ENCODE results near the gene BRAT1. TPM values are rescaled to one million over a fixed set of nuclear protein-coding genes. Genes with fewer than 3 reads are reported as not detected.
"Not testable (repeated sequence)": the region's sequence is repeated elsewhere in the genome, so short reads cannot be mapped to it uniquely, and the experiment has no call there.

BRAT1 gene
- total RNA-seq, 1 experiment from 2014 or later, result 41.5 TPM

DNA sequence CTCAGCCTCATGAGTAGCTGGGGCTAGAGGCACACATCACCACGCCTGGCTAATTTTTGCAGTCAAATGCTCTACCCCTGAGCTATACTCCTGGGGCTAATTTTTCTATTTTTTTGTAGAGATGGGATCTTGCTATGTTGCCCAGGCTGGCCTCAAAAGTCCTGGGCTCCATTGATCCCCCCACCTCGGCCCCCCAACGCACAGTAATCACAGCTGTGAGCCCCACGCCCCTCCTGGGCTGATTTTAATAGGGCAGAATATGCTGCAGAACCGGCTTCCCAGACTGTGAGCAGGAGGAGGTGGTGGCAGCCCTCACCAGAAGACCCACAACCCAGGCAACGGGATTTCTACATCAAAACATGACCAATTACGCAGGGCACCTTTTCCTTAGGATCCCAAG, 15.2 kb downstream of the BRAT1 start:
- Histone ChIP-seq H3K27ac (no peak overlapping the region), H3K4me1 (no peaks in the 10 kb centered on the region), H3K4me3 (no peak overlapping the region), H3K27me3 (no peaks in the 10 kb centered on the region), H3K36me3 (peaks cover 44% of the 10 kb centered on the region), H3K9me3 (replicated peaks) (no peaks in the 10 kb centered on the region)
- no peak for DNase-seq

DNA sequence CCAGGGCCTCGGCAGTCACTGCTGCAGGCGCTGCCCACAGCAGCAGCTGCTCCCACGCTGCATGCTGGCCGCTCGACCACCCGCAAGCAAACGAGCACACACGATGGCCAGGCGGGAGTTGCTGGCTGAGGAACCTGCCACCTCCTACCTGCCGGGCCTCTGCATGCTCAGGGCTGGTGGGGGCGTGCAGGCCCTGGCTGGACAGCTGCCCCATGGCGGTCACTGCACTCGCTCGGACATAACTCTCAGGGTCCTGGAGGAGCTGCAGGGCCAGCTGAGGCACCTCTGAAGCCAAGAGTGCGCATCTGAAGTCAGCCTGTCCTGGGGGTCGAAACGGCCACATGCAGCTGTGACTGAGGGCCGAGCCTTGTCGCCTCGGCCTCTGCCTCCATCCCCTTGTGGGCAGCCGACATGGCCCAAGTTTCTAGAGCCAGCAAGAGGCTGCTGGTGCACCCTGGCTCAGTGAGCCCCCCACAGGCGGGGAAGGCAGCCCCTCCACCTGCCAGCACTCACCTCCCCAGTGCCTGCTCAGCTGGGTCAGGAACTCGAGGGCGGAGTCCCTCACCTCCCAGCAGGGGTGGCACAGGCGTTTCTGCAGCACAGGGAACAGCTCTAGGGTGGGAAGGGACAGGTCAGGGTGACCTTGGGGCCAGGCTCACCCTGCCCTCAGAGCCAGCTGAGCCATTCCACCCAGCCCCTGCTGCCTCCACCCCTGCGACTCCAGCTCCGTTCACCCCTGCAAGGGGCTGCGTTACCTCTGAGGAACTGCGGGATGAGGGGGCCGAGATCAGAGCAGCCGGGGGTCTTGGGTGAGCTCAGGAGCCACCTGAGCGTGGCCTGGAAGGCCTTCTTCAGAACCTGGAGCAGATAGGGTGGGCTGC, 16.1 kb downstream of the BRAT1 start:
- DNase-seq, result no peak
- H3K36me3 ChIP-seq, result peaks cover 36% of the 10 kb centered on the region
- no peaks in the 10 kb centered on the region for H3K4me1 ChIP-seq
- no peak overlapping the region for H3K4me3 ChIP-seq
- no peak overlapping the region for H3K27ac ChIP-seq
- no peaks in the 10 kb centered on the region for H3K9me3 ChIP-seq (replicated peaks)
- H3K27me3 ChIP-seq, result no peaks in the 10 kb centered on the region

DNA sequence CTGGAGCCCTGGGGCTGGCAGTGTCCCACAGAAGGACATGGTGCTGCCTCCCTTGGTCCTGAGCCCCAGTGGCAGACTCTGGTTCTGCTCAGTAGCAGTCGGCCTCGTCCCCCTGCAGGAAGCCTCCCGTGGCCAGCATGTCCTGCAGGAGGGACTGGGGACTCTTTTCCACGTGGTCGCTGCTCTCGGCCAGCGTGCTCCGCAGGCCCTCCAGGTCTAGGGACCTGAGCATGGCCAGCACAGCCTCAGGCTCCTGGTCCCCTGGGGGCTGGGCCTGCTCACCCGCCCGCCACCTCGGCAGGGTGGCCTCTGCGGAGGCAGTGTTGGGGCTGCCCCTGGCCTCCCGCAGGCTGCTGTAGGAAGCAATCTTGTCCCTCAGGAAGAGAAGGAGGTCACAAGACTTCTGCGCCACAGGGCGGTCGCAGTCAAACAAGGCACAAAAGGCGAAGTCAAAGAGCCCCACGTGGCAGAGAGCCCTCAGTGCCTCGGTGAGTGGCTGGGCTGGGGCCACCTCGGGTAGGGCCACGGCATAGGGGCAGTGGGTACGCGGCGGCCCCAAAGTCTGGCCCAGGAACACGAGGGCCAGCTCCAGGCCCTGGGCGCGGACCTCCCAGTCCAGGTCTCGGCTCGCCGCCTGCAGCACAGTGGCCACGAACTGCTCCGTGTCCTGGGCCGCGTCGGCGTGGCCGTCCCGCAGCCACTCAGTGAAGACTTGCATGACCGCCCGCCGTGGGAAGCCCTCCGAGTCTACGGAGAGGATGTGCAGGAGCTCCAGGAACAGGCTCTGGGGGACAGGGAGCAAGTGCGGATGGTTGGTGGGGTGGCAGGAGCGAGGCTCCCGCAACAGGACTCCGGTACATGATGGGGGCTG, 17.1 kb downstream of the BRAT1 start:
- Histone ChIP-seq H3K9me3 (replicated peaks) (no peaks in the 10 kb centered on the region), H3K27me3 (no peaks in the 10 kb centered on the region), H3K27ac (no peak overlapping the region), H3K36me3 (peaks cover 29% of the 10 kb centered on the region), H3K4me3 (no peak overlapping the region), H3K4me1 (no peaks in the 10 kb centered on the region)
- DNase-seq, result peak; percentile 12 to 23

DNA sequence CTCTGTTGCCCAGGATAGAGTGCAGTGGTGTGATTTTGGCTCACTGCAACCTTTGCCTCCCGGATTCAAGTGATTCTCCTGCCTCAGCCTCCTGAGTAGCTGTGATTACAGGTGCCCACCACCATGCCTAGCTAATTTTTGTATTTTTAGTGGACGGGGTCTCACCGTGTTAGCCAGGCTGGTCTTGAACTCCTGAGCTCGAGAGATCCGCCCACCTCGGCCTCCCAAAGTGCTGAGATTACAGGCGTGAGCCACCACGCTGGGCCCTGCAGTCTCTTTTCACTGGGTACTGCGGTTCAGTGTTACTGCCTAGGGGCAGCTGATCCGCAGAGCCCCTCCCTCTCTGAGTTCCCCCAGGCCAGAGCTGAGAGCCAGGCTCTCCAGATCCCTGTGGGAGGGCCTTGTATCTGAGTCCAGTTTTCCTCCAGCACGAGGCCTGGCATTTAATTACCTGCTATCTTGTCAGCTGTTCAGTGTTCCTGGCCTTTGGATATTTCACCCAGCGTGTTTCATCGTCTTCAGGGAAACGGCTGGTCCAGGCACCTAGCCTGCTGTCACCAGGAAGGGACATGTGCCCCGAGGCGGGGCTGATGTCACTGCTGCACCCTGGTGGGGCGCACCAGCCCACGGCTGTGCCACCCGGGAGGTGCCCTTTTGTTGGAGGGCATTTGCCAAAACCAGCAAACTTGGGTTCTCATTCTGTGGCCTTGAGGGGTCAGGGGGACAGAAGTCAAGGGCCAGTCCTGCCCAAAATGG, 19.3 kb downstream of the BRAT1 start:
- not testable (repeated sequence) for H3K27ac ChIP-seq; H3K4me3 ChIP-seq; H3K9me3 ChIP-seq (replicated peaks); H3K4me1 ChIP-seq; H3K27me3 ChIP-seq
- DNase-seq, result peak in 1 of 2 experiments; percentile 11
- H3K36me3 ChIP-seq, result peaks cover 20% of the 10 kb centered on the region

DNA sequence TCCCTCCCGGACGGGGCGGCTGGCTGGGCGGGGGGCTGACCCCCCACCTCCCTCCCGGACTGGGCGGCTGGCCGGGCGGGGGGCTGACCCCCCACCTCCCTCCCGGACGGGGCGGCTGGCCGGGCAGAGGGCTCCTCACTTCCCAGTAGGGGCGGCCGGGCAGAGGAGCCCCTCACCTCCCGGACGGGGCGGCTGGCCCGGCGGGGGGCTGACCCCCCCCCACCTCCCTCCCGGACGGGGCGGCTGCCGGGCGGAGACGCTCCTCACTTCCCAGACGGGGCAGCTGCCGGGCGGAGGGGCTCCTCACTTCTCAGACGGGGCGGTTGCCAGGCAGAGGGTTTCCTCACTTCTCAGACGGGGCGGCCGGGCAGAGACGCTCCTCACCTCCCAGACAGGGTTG, 21.1 kb downstream of the BRAT1 start:
- not testable (repeated sequence) for H3K27ac ChIP-seq; H3K9me3 ChIP-seq (replicated peaks); H3K4me3 ChIP-seq; H3K27me3 ChIP-seq; DNase-seq
- Histone ChIP-seq H3K36me3 (peaks cover 16% of the 10 kb centered on the region), H3K4me1 (peaks cover 17% of the 10 kb centered on the region)

DNA sequence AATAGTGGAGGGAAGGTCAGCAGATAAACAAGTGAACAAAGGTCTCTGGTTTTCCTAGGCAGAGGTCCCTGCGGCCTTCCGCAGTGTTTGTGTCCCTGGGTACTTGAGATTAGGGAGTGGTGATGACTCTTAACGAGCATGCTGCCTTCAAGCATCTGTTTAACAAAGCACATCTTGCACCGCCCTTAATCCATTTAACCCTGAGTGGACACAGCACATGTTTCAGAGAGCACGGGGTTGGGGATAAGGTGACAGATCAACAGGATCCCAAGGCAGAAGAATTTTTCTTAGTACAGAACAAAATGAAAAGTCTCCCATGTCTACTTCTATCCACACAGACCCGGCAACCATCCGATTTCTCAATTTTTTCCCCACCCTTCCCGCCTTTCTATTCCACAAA, 21.8 kb downstream of the BRAT1 start:
- DNase-seq; H3K9me3 ChIP-seq (replicated peaks); H3K27ac ChIP-seq; H3K27me3 ChIP-seq; H3K4me3 ChIP-seq: not testable (repeated sequence)
- peaks cover 23% of the 10 kb centered on the region for H3K4me1 ChIP-seq
- peaks cover 13% of the 10 kb centered on the region; the same call in 1 of the 2 replicates for H3K36me3 ChIP-seq

DNA sequence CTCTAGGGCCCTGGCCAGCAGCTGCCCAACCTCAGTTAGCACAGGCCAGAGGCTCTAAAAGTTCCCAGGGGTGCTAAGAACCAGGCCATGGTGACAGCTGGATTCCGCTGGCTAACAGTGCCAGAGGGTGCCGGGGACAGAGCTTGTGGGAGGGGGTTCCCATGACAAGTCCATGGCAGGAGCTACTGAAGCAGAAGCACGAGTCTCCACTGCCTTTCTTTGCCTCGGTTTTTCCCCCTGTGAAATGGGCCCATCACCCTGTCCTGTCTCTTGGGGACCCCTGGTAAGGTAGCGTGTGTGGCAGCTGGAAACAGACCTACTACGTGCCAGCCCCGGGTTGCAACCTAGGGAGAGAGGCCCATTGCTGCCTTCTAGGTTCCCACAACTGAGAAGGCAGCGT, 22.5 kb downstream of the BRAT1 start:
- Histone ChIP-seq H3K4me1 (peaks cover 30% of the 10 kb centered on the region), H3K36me3 (peaks cover 13% of the 10 kb centered on the region; the same call in 1 of the 2 replicates)
- not testable (repeated sequence) for H3K4me3 ChIP-seq; H3K27ac ChIP-seq; H3K9me3 ChIP-seq (replicated peaks); H3K27me3 ChIP-seq
- peak; percentile 13 to 28 for DNase-seq

DNA sequence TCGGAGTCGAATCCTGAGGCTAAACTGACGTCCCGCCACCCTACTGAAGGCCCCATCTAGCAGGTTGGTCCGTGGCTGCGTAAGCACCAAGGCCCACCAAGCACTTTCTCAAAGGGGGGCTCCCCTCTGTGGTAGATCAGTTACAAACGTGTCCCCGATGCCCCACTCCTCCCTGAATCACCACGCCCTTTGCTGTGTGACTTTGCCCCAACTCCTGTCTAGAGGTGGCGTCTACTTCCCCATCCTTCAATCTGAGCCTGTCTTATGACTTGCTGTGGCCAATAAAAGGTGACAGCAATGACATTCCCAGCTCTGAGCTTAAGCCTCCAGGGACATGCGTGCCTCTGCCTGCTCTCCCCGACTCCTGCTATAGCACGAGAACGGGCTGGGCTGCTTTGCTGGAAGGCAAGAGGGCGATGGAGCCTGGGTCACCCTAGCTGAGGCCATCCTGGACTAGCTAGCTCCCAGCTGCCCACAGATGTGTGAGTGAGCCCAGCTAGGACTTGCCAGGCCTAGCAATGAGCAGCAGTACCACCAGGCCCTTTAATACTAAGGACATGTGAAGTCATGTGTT, 23.0 kb downstream of the BRAT1 start:
- not testable (repeated sequence) for H3K9me3 ChIP-seq (replicated peaks); H3K27ac ChIP-seq; DNase-seq; H3K36me3 ChIP-seq; H3K4me3 ChIP-seq; H3K27me3 ChIP-seq
- peaks cover 35% of the 10 kb centered on the region for H3K4me1 ChIP-seq

DNA sequence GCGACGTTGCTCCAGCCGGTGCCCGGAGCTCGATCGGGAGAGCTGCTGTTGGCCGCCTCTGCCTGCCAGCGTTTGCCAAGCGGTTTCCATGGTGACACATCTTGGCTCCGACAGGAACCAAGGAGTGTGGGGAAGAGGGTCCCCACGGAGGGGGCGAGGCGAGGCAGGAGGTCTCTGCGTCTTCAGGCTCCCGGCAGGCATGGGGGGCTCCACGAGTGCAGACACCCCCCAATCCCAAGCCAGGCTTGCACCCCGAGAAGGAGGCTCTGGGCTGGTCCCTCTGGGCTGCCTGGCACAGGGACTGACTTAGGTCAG, 23.6 kb downstream of the BRAT1 start:
- H3K36me3 ChIP-seq, result peaks cover 11% of the 10 kb centered on the region
- H3K27me3 ChIP-seq; H3K4me3 ChIP-seq; H3K27ac ChIP-seq; H3K9me3 ChIP-seq (replicated peaks); DNase-seq: not testable (repeated sequence)
- H3K4me1 ChIP-seq, result peaks cover 38% of the 10 kb centered on the region

DNA sequence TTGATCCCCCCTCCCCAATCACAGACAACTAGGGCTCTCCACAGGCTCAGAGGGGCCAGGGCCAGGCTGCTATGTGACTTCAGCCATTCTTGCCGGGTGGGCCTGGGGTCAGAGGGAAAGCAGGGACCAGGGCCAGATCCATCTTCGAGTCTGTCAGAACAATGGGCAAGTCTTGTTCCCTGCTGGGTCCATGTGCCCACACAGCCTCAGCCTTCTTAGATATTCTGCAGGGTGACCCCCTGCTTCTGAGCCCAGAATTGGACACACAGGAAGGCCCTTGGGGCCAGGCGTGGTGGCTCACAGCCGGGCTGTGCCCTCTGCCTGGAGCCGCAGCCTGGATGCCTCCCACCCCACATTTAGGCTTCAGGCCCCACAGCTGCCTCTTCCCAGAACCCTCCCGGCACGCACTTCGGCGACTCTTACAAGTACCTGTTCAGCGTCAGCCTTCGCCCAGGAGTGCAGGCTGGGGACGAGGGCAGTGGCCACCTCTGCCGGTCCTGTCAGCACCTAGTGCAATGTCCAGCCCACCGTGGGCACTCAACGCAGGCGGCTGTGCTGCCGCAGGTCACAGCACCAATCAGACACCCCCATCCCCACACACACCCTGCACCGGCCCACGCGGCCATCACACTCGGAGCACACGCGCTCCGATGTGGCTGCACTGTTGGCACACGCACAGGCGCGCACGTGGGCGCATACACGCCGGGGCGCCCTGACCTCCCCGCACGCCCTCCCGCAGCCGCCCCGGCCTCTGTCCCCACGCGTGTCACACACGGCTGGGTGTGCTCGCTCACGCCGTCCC, 24.1 kb downstream of the BRAT1 start:
- DNase-seq; H3K9me3 ChIP-seq (replicated peaks); H3K4me3 ChIP-seq; H3K27me3 ChIP-seq; H3K27ac ChIP-seq: not testable (repeated sequence)
- H3K4me1 ChIP-seq, result peaks cover 38% of the 10 kb centered on the region
- H3K36me3 ChIP-seq, result peaks cover 16% of the 10 kb centered on the region

DNA sequence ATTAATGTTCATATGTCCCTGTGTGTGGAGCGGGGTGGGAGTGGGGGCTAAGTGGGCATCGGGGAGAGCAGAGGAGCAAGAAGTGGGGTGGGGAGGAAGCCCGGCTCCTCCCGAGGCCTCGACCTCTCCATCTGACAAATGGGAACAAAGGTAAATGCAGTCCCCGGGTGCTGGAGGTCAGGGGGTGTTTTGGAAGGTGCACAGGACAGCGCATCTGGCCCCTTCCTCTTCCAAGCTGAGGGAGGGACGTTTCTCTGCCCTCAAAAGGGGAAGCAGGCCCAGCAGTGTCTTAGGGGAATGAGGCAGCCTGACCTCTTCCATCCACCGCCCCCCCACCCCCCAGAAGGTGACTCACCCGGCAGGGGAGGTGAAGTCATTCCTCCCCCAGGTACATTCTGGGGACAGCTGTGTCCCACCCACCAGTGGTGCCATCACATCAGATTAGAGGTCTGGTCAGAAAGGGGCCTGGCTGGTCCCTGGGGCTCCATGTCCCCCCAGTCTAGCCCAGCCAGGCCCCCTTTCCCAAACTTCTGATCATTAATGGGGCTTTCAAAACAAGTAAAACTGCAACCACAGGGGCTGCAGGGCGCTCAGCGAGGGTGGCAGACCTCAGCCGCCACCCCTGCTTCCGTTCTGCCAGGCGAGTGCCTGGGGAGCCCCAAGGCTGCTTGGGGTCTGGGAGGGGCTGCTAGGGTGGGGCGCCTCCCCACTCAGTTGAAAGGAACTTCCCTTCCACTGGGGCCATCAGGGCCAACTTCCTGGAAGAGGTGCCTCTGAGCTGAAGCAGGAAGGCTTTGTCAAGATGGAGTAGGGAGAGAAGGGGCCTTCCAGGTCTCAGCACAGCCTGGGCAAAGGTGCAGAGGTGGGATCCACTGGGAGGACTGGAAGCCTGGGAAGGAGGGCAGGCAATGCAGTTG, 25.0 kb downstream of the BRAT1 start:
- H3K36me3 ChIP-seq, result peaks cover 23% of the 10 kb centered on the region
- no peak overlapping the region for H3K4me3 ChIP-seq
- H3K9me3 ChIP-seq (replicated peaks), result no peaks in the 10 kb centered on the region
- no peaks in the 10 kb centered on the region for H3K27me3 ChIP-seq
- H3K4me1 ChIP-seq, result peaks cover 38% of the 10 kb centered on the region
- peak; percentile 22 to 31 for DNase-seq
- H3K27ac ChIP-seq, result peak overlapping the region; percentile 65

DNA sequence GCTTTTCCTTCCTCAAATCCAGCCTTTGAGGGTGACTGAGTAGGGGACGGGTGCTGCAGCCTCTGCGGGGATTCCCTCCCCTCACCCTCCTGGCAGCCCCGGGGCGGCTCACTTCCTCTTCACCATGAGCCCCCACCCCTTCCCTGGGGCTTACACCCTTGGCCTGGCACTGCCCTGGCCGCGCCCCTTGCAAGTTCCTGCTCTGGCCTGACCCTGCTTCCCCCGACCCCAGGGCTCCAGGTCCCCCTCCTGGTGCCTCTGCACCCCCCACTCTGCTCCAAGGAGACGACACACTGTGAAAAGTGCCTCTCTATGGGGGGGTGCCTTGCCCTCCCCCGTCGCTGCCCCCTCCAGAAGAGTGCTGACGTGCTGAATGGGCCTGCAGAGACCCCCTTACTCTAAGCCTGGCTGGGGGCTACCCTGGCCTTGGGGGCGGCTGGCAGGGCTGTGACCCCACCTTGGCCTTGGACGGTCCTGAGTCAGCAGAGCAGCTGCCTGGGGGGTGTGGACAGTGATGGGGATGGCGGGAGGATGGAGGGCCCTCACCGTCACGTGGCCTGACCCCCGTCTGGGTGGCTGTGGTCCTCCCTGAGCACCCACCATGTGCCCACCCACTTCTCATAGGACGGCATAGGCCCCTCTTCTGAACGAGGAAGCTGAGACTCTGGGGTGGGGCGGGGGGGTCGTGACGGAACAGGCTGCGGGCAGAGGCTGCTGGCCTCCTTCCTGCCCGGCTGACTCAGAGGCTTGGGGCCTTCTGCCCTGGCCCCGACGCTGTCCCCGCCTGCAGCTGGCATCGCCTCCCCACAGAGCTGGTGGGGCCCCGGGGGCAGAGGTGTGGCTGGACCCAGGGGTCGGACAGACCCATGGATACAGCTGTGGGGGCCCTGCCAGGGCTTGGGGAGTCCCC, 25.9 kb downstream of the BRAT1 start:
- DNase-seq, result peak; percentile 61 to 63
- H3K4me3 ChIP-seq, result no peak overlapping the region
- H3K27me3 ChIP-seq, result no peaks in the 10 kb centered on the region
- H3K27ac ChIP-seq, result peak overlapping the region; percentile 65
- peaks cover 41% of the 10 kb centered on the region for H3K4me1 ChIP-seq
- peaks cover 25% of the 10 kb centered on the region for H3K36me3 ChIP-seq
- no peaks in the 10 kb centered on the region for H3K9me3 ChIP-seq (replicated peaks)

All from SJCRH30 (cell line).